HL-60 (cell line): ENCODE results near the gene HPSE2.

Experiments
- DNase-seq, 2 experiments: peaks; one replicate each; pipeline ENCODE4 v3.0.0-alpha.2; 2010 to 2020; ENCODE audit warnings: low read depth in 1 of 2, low spot score in 1 of 2
- H3K27ac ChIP-seq: fragments of 250-450 bp; sonication (Bioruptor Pico); replicated peaks from 2 replicates; pipeline ENCODE4 v1.5.1; 2020; ENCODE audit warnings: mild to moderate bottlenecking, moderate library complexity
- H3K27me3 ChIP-seq: fragments of 250-450 bp; sonication (Bioruptor Pico); 2 replicates; pipeline ENCODE4 v1.5.1; 2021; ENCODE audit warnings: mild to moderate bottlenecking, moderate library complexity; ENCODE audit not compliant: insufficient read depth, poor library complexity, severe bottlenecking
- H3K4me3 ChIP-seq: replicated peaks from 2 replicates; pipeline ENCODE4 v1.5.1; 2011; ENCODE audit warnings: mild to moderate bottlenecking, control low read depth, low read length; ENCODE audit not compliant: insufficient read depth
- GABPA ChIP-seq: IDR thresholded peaks from 2 replicates; pipeline ENCODE4 v1.6.1; 2012; ENCODE audit warnings: low read depth
- POLR2AphosphoS5 ChIP-seq: IDR thresholded peaks from 2 replicates; pipeline ENCODE4 v1.6.1; 2012; ENCODE audit warnings: low read depth
- SPI1 ChIP-seq: IDR thresholded peaks from 2 replicates; pipeline ENCODE4 v1.6.1; 2012; ENCODE audit warnings: low read depth, mild to moderate bottlenecking, borderline replicate concordance
- TF ChIP-seq, protein P1 (sequence below): IDR thresholded peaks from 2 replicates; pipeline ENCODE4 v1.6.1; 2012; ENCODE audit warnings: low read depth; ENCODE audit not compliant: insufficient replicate concordance
- TF ChIP-seq, protein P2 (sequence below): IDR thresholded peaks from one replicate; pipeline ENCODE4 v1.5.1; 2011; ENCODE audit warnings: low read length, control low read depth, inconsistent platforms; ENCODE audit not compliant: insufficient read depth

Gene HPSE2

DNA sequence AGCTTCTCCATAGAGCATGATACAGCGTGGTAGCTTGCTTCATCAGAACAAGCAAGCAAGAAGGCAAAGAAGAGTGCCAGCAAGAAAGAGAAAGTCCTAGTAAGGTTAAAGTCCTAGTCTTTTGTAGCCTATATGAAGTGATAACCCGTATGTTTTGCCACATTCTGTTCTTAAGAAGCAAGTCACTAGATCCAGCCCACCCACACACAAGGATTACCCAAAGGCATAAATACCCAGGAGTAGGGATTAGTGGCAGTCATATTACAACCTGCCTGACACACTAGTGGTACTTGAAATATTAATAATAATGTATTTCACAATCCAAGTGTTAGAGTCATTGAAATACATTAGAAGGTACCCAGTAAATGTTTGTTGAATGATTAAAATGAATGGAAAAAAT, 285.5 kb downstream of the HPSE2 start:
- Histone ChIP-seq H3K27ac (no peak overlapping the region), H3K27me3 (no peaks in the 10 kb centered on the region)
- no peak for TF ChIP-seq GABPA
- TF ChIP-seq, protein P1, sequence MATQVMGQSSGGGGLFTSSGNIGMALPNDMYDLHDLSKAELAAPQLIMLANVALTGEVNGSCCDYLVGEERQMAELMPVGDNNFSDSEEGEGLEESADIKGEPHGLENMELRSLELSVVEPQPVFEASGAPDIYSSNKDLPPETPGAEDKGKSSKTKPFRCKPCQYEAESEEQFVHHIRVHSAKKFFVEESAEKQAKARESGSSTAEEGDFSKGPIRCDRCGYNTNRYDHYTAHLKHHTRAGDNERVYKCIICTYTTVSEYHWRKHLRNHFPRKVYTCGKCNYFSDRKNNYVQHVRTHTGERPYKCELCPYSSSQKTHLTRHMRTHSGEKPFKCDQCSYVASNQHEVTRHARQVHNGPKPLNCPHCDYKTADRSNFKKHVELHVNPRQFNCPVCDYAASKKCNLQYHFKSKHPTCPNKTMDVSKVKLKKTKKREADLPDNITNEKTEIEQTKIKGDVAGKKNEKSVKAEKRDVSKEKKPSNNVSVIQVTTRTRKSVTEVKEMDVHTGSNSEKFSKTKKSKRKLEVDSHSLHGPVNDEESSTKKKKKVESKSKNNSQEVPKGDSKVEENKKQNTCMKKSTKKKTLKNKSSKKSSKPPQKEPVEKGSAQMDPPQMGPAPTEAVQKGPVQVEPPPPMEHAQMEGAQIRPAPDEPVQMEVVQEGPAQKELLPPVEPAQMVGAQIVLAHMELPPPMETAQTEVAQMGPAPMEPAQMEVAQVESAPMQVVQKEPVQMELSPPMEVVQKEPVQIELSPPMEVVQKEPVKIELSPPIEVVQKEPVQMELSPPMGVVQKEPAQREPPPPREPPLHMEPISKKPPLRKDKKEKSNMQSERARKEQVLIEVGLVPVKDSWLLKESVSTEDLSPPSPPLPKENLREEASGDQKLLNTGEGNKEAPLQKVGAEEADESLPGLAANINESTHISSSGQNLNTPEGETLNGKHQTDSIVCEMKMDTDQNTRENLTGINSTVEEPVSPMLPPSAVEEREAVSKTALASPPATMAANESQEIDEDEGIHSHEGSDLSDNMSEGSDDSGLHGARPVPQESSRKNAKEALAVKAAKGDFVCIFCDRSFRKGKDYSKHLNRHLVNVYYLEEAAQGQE = no peak
- TF ChIP-seq SPI1 = no peak
- no peak for TF ChIP-seq POLR2AphosphoS5
- TF ChIP-seq, protein P2, sequence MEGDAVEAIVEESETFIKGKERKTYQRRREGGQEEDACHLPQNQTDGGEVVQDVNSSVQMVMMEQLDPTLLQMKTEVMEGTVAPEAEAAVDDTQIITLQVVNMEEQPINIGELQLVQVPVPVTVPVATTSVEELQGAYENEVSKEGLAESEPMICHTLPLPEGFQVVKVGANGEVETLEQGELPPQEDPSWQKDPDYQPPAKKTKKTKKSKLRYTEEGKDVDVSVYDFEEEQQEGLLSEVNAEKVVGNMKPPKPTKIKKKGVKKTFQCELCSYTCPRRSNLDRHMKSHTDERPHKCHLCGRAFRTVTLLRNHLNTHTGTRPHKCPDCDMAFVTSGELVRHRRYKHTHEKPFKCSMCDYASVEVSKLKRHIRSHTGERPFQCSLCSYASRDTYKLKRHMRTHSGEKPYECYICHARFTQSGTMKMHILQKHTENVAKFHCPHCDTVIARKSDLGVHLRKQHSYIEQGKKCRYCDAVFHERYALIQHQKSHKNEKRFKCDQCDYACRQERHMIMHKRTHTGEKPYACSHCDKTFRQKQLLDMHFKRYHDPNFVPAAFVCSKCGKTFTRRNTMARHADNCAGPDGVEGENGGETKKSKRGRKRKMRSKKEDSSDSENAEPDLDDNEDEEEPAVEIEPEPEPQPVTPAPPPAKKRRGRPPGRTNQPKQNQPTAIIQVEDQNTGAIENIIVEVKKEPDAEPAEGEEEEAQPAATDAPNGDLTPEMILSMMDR = no peak

DNA sequence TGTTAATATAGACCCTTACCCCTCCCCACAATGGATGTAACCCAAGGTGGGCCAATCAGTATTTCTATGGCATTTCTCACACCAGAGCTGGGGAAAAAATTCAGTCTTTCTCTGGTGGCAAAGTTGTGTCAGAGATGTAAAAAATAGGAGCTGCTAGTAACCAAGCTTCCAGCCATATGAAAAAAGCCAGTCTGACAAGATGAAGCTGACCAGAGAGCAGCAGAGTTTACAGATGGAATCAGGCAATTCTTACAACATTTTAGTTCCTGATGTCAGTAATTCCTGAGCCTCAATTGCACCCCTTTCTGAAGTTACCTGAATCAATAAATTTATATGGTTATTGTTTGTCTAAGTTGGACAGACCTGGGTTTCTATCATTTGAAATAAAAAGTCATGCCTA, 286.3 kb downstream of the HPSE2 start:
- TF ChIP-seq, protein P1 = no peak
- TF ChIP-seq, protein P2 = no peak
- no peak for TF ChIP-seq POLR2AphosphoS5
- TF ChIP-seq SPI1 = no peak
- no peak for TF ChIP-seq GABPA
- Histone ChIP-seq H3K27ac (no peak overlapping the region), H3K27me3 (no peaks in the 10 kb centered on the region), H3K4me3 (no peak overlapping the region)
- DNase-seq = no peak

More for the DNA sequence above, 285.5 kb downstream of the HPSE2 start:
- H3K4me3 ChIP-seq = no peak overlapping the region
- DNase-seq = no peak

DNA sequence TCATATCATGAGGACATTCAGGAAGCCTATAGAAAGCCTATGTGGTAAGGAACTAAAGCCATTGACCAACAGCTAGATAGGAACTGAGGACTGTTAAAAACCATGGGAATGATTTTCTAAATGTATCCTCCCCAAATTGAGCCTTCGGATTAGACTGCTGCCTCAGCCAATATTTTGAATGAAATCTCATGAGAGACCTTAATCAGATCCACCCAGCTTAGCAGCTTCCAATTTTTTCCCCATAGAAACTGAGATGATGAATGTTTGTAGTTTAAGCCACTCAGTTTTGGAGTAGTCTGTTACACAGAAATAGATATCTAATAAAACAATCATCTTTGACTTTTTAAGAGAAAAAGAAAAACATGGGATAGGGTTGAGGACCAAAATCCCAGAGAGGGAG, 292.0 kb downstream of the HPSE2 start:
- no peaks in the 10 kb centered on the region for H3K27me3 ChIP-seq
- DNase-seq = no peak
- H3K4me3 ChIP-seq = no peak overlapping the region
- TF ChIP-seq, protein P1 = no peak
- no peak for TF ChIP-seq SPI1
- no peak for TF ChIP-seq GABPA
- H3K27ac ChIP-seq = no peak overlapping the region
